Peyer's patch (tissue), 4 donors: ENCODE results near the gene CD46. TPM values are rescaled to one million over a fixed set of nuclear protein-coding genes. Genes with fewer than 3 reads are reported as not detected.

Experiments used
- DNase-seq, 3 donors: peaks; one replicate each; pipeline ENCODE4 v3.0.0-alpha.2; 2017 to 2019
- H3K27ac ChIP-seq, 4 donors: fragments of 200-600 bp; sonication (generic); one replicate each; pipeline ENCODE4 v1.5.1; 2016 to 2019
- H3K27me3 ChIP-seq, 2 donors: fragments of 200-600 bp; sonication (generic); one replicate each; pipeline ENCODE4 v1.5.1; 2019
- H3K36me3 ChIP-seq, 3 donors: fragments of 200-600 bp; sonication (generic); one replicate each; pipeline ENCODE4 v1.5.1; 2016 to 2019
- H3K4me1 ChIP-seq, 4 donors: fragments of 200-600 bp; sonication (generic); one replicate each; pipeline ENCODE4 v1.5.1; 2016 to 2019
- H3K4me3 ChIP-seq, 4 donors: fragments of 200-600 bp; sonication (generic); 1 replicate in 3 of 4; 2 replicates in 1 of 4; pipeline ENCODE4 v1.5.1; 2016 to 2019; ENCODE audit warnings: mild to moderate bottlenecking in 1 of 4
- H3K9me3 ChIP-seq, 4 donors: fragments of 200-600 bp; sonication (generic); one replicate each; pipeline ENCODE4 v1.5.1; 2016 to 2019; ENCODE audit warnings: mild to moderate bottlenecking in 1 of 4
- POLR2A ChIP-seq, 2 donors: fragments of 450-650 bp; IDR thresholded peaks; one replicate each; pipeline ENCODE4 v1.5.1; 2017; ENCODE audit warnings: antibody characterized with exemption in 2 of 2, mild to moderate bottlenecking in 2 of 2, moderate library complexity in 2 of 2
- total RNA-seq, 4 donors: library from RNA; depleted of rRNA; stranded (reverse); fragments of >200 nt; gene quantifications; one replicate each; pipeline ENCODE4 v1.1.0, GENCODE V29; 2016
- TF ChIP-seq, protein P1 (sequence below), 6 experiments: fragments of 450-650 bp in 4 of 6; fragments of 200-600 bp in 2 of 6; sonication (generic) in 1 of 6; IDR thresholded peaks; one replicate each; pipeline ENCODE4 v1.5.1; 2017 to 2019; ENCODE audit warnings: antibody characterized with exemption in 6 of 6, mild to moderate bottlenecking in 3 of 6, moderate library complexity in 1 of 6

Gene CD46
- total RNA-seq, 4 donors from 2014 or later, result 102 to 204 (median 176) TPM

DNA sequence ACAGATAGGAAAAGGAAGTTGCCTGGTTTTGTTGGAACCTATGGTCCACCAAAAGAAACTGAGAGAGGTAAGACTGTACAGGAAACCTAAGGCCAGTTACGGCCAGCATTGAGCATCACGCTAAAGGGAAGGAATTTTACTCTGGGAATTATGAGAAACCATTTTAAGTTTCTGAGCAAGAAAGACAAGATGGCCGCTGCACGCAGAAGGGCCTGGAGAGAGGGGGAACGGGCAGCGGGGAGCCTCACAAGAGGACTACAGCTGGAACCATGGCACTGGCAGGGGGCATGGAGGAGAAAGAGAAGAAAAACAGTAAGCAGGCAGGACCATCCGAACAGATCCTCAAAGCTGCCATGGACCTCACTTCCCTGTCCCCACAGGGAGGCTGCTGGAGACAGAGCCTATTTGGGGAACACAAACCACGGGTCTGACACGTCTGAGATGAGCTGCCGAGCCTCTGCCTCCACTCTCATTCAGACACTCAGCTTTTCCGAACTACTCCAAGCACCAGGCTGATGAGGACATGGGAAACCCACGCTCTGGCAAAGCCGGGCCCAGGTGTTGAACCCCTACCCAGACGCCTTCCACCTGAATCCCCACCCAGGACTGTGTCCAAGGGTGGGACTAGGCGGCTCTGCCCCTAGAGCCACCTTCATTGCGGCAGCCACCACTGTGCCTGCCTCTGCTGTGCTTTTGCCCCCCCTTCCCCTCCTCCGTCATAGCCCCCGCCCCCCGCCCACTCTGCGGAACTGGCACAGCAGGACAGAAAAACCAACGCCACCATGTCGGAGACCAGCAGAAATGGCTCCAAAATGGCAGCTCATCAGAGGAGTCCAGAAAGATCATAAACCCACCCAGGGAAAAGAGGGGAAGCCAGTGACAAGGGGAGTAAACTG, 69.0 kb downstream of the CD46 start:
- Histone ChIP-seq H3K4me1 (peaks cover 0 to 53% (median 30%) of the 10 kb centered on the region in 4 donors), H3K36me3 (peaks cover 0 to 38% (median 0%) of the 10 kb centered on the region in 3 donors), H3K4me3 (peak overlapping the region; percentile 65 to 85 (median 68)), H3K27ac (peak overlapping the region in 3 of 4 donors; percentile 4 to 94 (median 93)), H3K27me3 (no peaks in the 10 kb centered on the region), H3K9me3 (no peaks in the 10 kb centered on the region)
- DNase-seq, result peak in 1 of 3 donors; percentile 46
- no peak for TF ChIP-seq POLR2A (IDR thresholded peaks at IDR 0.05)
- TF ChIP-seq, protein P1, sequence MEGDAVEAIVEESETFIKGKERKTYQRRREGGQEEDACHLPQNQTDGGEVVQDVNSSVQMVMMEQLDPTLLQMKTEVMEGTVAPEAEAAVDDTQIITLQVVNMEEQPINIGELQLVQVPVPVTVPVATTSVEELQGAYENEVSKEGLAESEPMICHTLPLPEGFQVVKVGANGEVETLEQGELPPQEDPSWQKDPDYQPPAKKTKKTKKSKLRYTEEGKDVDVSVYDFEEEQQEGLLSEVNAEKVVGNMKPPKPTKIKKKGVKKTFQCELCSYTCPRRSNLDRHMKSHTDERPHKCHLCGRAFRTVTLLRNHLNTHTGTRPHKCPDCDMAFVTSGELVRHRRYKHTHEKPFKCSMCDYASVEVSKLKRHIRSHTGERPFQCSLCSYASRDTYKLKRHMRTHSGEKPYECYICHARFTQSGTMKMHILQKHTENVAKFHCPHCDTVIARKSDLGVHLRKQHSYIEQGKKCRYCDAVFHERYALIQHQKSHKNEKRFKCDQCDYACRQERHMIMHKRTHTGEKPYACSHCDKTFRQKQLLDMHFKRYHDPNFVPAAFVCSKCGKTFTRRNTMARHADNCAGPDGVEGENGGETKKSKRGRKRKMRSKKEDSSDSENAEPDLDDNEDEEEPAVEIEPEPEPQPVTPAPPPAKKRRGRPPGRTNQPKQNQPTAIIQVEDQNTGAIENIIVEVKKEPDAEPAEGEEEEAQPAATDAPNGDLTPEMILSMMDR (IDR thresholded peaks at IDR 0.05), result no peak

GRCh38 chr1:207821464-207822045, 69.7 kb downstream of the CD46 start:
- H3K27ac ChIP-seq, result peak overlapping the region; percentile 93 to 99 (median 96)
- no peak for TF ChIP-seq POLR2A (IDR thresholded peaks at IDR 0.05)
- TF ChIP-seq, protein P1 (IDR thresholded peaks at IDR 0.05), result no peak
- H3K27me3 ChIP-seq, result no peaks in the 10 kb centered on the region
- H3K36me3 ChIP-seq, result peaks cover 0 to 31% (median 0%) of the 10 kb centered on the region in 3 donors
- DNase-seq, result peak in 1 of 3 donors; percentile 52
- peaks cover 0 to 53% (median 33%) of the 10 kb centered on the region in 4 donors for H3K4me1 ChIP-seq
- peak overlapping the region; percentile 65 to 85 (median 68) for H3K4me3 ChIP-seq
- no peaks in the 10 kb centered on the region for H3K9me3 ChIP-seq

DNA sequence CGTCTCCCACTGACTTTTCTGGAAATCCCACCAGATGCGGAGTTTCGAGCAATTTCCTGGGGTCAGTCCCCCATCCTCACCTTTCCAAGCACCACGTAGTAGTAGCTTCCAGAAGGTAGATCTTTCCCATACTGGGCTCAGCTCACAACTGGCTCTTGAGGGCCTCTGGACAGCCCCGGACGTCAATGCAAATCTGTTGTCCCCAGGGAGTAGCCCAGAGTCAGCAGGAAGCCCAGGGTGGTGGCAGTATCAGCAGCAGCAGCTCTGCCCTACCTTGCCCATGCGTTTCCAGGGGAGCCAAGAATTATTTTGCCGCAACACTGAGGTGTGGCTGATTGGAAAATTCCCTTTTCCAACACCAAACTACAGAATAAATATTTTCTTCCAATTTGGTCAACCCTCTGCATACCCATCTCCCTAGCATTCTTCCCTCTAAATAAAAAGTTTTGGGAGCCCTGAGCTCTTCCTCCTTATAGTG, 70.3 kb downstream of the CD46 start:
- Histone ChIP-seq H3K36me3 (peaks cover 0 to 25% (median 0%) of the 10 kb centered on the region in 3 donors), H3K27me3 (no peaks in the 10 kb centered on the region), H3K9me3 (no peaks in the 10 kb centered on the region), H3K4me3 (peak overlapping the region; percentile 65 to 85 (median 68)), H3K27ac (peak overlapping the region; percentile 93 to 99 (median 96)), H3K4me1 (peaks cover 0 to 55% (median 37%) of the 10 kb centered on the region in 4 donors)
- DNase-seq, result peak in 2 of 3 donors; percentile 80 to 84
- TF ChIP-seq, protein P1 (IDR thresholded peaks at IDR 0.05), result no peak
- TF ChIP-seq POLR2A (IDR thresholded peaks at IDR 0.05), result no peak

DNA sequence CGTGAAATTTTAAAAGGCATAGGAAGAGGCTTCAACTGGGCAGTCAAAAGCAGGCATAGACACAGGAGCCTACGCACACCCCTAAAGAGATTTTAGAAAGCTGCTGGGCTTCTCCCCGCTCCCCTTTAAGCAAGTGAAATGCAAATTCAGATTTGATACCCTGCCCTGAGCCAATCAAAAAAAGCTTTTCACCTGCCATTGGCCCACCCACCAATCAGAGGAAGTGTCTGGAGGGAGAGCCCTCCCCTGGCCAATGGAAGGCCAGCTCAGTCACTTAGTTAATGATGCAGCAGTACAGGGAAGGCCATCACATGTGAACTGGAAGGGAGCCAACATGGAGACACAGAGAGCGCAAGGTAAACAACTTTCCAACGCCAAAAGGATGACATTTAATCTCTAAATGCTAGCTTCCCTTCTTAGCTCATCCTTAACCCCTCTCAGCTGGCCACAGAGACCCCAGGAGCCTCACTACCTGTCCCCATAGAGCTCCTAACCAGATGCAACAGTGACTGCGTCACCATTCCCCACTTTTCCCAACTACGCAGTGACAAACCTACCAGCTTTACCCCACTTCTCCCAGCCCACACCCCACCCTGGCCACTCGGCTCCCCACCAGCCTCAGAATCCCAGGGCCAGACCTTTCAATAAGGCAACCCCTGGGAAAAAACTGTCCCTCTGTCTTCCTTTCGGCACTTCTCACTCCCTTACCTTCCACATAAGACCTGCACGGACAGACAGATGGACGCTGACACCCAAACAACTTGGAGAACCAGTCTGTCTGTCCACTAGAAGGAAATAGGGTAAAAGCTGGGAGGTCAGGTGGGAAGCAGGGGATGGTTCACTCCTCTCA, 71.0 kb downstream of the CD46 start:
- H3K27me3 ChIP-seq, result no peaks in the 10 kb centered on the region
- H3K9me3 ChIP-seq, result no peaks in the 10 kb centered on the region
- TF ChIP-seq, protein P1 (IDR thresholded peaks at IDR 0.05), result no peak
- TF ChIP-seq POLR2A (IDR thresholded peaks at IDR 0.05), result peak; percentile 52 to 69
- H3K4me1 ChIP-seq, result peaks cover 0 to 62% (median 36%) of the 10 kb centered on the region in 4 donors
- H3K36me3 ChIP-seq, result peaks cover 0 to 18% (median 0%) of the 10 kb centered on the region in 3 donors
- DNase-seq, result peak; percentile 80 to 95 (median 90)
- H3K4me3 ChIP-seq, result peak overlapping the region; percentile 65 to 85 (median 68)
- peak overlapping the region; percentile 93 to 99 (median 96) for H3K27ac ChIP-seq

DNA sequence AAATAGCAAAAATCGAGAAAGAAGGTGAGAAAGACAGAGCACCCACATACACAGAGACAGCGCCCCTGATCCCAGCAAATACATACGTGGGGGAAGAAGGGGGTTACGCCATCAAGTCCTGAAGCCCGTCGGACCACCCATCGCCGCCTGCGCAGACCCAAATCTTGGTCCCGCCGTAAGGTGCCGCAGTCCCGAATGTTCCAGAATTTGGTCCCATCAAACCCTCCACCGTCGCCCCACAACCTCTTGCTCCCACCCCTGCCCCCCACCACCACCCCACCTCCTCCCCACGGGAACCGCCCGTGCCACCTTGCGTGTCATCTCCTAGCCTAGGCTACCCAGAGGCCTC, 71.7 kb downstream of the CD46 start:
- H3K9me3 ChIP-seq, result no peaks in the 10 kb centered on the region
- no peak for DNase-seq
- H3K36me3 ChIP-seq, result peaks cover 0 to 13% (median 0%) of the 10 kb centered on the region in 3 donors
- TF ChIP-seq, protein P1 (IDR thresholded peaks at IDR 0.05), result no peak
- TF ChIP-seq POLR2A (IDR thresholded peaks at IDR 0.05), result no peak
- peak overlapping the region; percentile 65 to 85 (median 68) for H3K4me3 ChIP-seq
- H3K27ac ChIP-seq, result peak overlapping the region; percentile 93 to 99 (median 96)
- no peaks in the 10 kb centered on the region for H3K27me3 ChIP-seq
- peaks cover 0 to 68% (median 40%) of the 10 kb centered on the region in 4 donors for H3K4me1 ChIP-seq
